ENCODE measurements around the gene GPC6. TPM values are rescaled to one million over a fixed set of nuclear protein-coding genes. Genes with fewer than 3 reads are reported as not detected.

GPC6 gene
- polyA plus RNA-seq, 4 donors, result 0.22 to 45.0 (median 1.4) TPM

GRCh38 chr13:93413972-93414717 lies 187.5 kb downstream of the GPC6 start:
- no peak overlapping the region for H3K27ac ChIP-seq (ENCODE audit: low read depth in 1 of 3, low read length in 2 of 3)
- 67 to 72% (median 71%) methylated on average over 8 of the region's 8 CpGs for WGBS, 3 donors
- no peaks in the 10 kb centered on the region for H3K36me3 ChIP-seq (ENCODE audit: control insufficient read depth in 3 of 3, insufficient read depth in 2 of 3, low read depth in 1 of 3, low read length in 3 of 3)
- no peak for DNase-seq
- H3K4me3 ChIP-seq (ENCODE audit: low read depth in 1 of 3, low read length in 3 of 3), result no peak overlapping the region
- no peaks in the 10 kb centered on the region for H3K4me1 ChIP-seq (ENCODE audit: control insufficient read depth in 3 of 3, insufficient read depth in 2 of 3, low read depth in 1 of 3, low read length in 2 of 3)
- H3K9me3 ChIP-seq (ENCODE audit: control insufficient read depth in 2 of 2, insufficient read depth in 1 of 2, low read depth in 1 of 2, low read length in 1 of 2), result no peaks in the 10 kb centered on the region
- H3K27me3 ChIP-seq (ENCODE audit: control insufficient read depth in 3 of 3, insufficient read depth in 3 of 3, low read length in 3 of 3), result no peaks in the 10 kb centered on the region
- no peak for FAIRE-seq

- no peak overlapping the region for H3K4me3 ChIP-seq (ENCODE audit: low read depth in 1 of 3, low read length in 3 of 3)
- no peaks in the 10 kb centered on the region for H3K9me3 ChIP-seq (ENCODE audit: control insufficient read depth in 2 of 2, insufficient read depth in 1 of 2, low read depth in 1 of 2, low read length in 1 of 2)
- no peaks in the 10 kb centered on the region for H3K27me3 ChIP-seq (ENCODE audit: control insufficient read depth in 3 of 3, insufficient read depth in 3 of 3, low read length in 3 of 3)
- no peak for FAIRE-seq
- 72 to 86% (median 76%) methylated on average over 1 of the region's 1 CpG for WGBS, 3 donors
- no peaks in the 10 kb centered on the region for H3K4me1 ChIP-seq (ENCODE audit: control insufficient read depth in 3 of 3, insufficient read depth in 2 of 3, low read depth in 1 of 3, low read length in 2 of 3)
- DNase-seq, result no peak
- H3K36me3 ChIP-seq (ENCODE audit: control insufficient read depth in 3 of 3, insufficient read depth in 2 of 3, low read depth in 1 of 3, low read length in 3 of 3), result no peaks in the 10 kb centered on the region
- H3K27ac ChIP-seq (ENCODE audit: low read depth in 1 of 3, low read length in 2 of 3), result no peak overlapping the region
Observed at GRCh38 chr13:93416736-93417355, 190.2 kb downstream of the GPC6 start.

- WGBS, 3 donors, result 79 to 96% (median 94%) methylated on average over 8 of the region's 8 CpGs
Observed at GRCh38 chr13:93418398-93418797, 191.8 kb downstream of the GPC6 start.

GRCh38 chr13:93420206-93420605 lies 193.6 kb downstream of the GPC6 start:
- Histone ChIP-seq H3K9me3 (ENCODE audit: control insufficient read depth in 2 of 2, insufficient read depth in 1 of 2, low read depth in 1 of 2, low read length in 1 of 2) (no peaks in the 10 kb centered on the region), H3K27me3 (ENCODE audit: control insufficient read depth in 3 of 3, insufficient read depth in 3 of 3, low read length in 3 of 3) (no peaks in the 10 kb centered on the region), H3K4me1 (ENCODE audit: control insufficient read depth in 3 of 3, insufficient read depth in 2 of 3, low read depth in 1 of 3, low read length in 2 of 3) (no peaks in the 10 kb centered on the region), H3K27ac (ENCODE audit: low read depth in 1 of 3, low read length in 2 of 3) (no peak overlapping the region), H3K4me3 (ENCODE audit: low read depth in 1 of 3, low read length in 3 of 3) (no peak overlapping the region), H3K36me3 (ENCODE audit: control insufficient read depth in 3 of 3, insufficient read depth in 2 of 3, low read depth in 1 of 3, low read length in 3 of 3) (no peaks in the 10 kb centered on the region)
- no peak for FAIRE-seq
- 61 to 80% (median 68%) methylated on average over 1 of the region's 1 CpG for WGBS, 3 donors
- no peak for DNase-seq

More at GRCh38 chr13:93418398-93418797, 191.8 kb downstream of the GPC6 start:
- DNase-seq, result no peak
- Histone ChIP-seq H3K27ac (ENCODE audit: low read depth in 1 of 3, low read length in 2 of 3) (no peak overlapping the region), H3K4me3 (ENCODE audit: low read depth in 1 of 3, low read length in 3 of 3) (no peak overlapping the region), H3K36me3 (ENCODE audit: control insufficient read depth in 3 of 3, insufficient read depth in 2 of 3, low read depth in 1 of 3, low read length in 3 of 3) (no peaks in the 10 kb centered on the region), H3K9me3 (ENCODE audit: control insufficient read depth in 2 of 2, insufficient read depth in 1 of 2, low read depth in 1 of 2, low read length in 1 of 2) (no peaks in the 10 kb centered on the region), H3K4me1 (ENCODE audit: control insufficient read depth in 3 of 3, insufficient read depth in 2 of 3, low read depth in 1 of 3, low read length in 2 of 3) (no peaks in the 10 kb centered on the region), H3K27me3 (ENCODE audit: control insufficient read depth in 3 of 3, insufficient read depth in 3 of 3, low read length in 3 of 3) (no peaks in the 10 kb centered on the region)
- FAIRE-seq, result no peak

- Histone ChIP-seq H3K27me3 (ENCODE audit: control insufficient read depth in 3 of 3, insufficient read depth in 3 of 3, low read length in 3 of 3) (no peaks in the 10 kb centered on the region), H3K4me1 (ENCODE audit: control insufficient read depth in 3 of 3, insufficient read depth in 2 of 3, low read depth in 1 of 3, low read length in 2 of 3) (no peaks in the 10 kb centered on the region), H3K27ac (ENCODE audit: low read depth in 1 of 3, low read length in 2 of 3) (no peak overlapping the region), H3K4me3 (ENCODE audit: low read depth in 1 of 3, low read length in 3 of 3) (no peak overlapping the region), H3K36me3 (ENCODE audit: control insufficient read depth in 3 of 3, insufficient read depth in 2 of 3, low read depth in 1 of 3, low read length in 3 of 3) (no peaks in the 10 kb centered on the region), H3K9me3 (ENCODE audit: control insufficient read depth in 2 of 2, insufficient read depth in 1 of 2, low read depth in 1 of 2, low read length in 1 of 2) (no peaks in the 10 kb centered on the region)
- DNase-seq, result no peak
- no peak for FAIRE-seq
- WGBS, 3 donors, result 83 to 86% (median 83%) methylated on average over 6 of the region's 6 CpGs
Observed at GRCh38 chr13:93420887-93421286, 194.3 kb downstream of the GPC6 start.

GRCh38 chr13:93422980-93423543 lies 196.5 kb downstream of the GPC6 start:
- no peaks in the 10 kb centered on the region for H3K9me3 ChIP-seq (ENCODE audit: control insufficient read depth in 2 of 2, insufficient read depth in 1 of 2, low read depth in 1 of 2, low read length in 1 of 2)
- no peak for FAIRE-seq
- WGBS, 3 donors, result 76 to 88% (median 78%) methylated on average over 2 of the region's 2 CpGs

GRCh38 chr13:93425411-93425810 lies 198.8 kb downstream of the GPC6 start:
- H3K4me3 ChIP-seq (ENCODE audit: low read depth in 1 of 3, low read length in 3 of 3), result no peak overlapping the region
- WGBS, 3 donors, result 73 to 90% (median 84%) methylated on average over 3 of the region's 3 CpGs
- H3K27ac ChIP-seq (ENCODE audit: low read depth in 1 of 3, low read length in 2 of 3), result no peak overlapping the region
- no peaks in the 10 kb centered on the region for H3K4me1 ChIP-seq (ENCODE audit: control insufficient read depth in 3 of 3, insufficient read depth in 2 of 3, low read depth in 1 of 3, low read length in 2 of 3)
- FAIRE-seq (no peak), DNase-seq (no peak)
- no peaks in the 10 kb centered on the region for H3K9me3 ChIP-seq (ENCODE audit: control insufficient read depth in 2 of 2, insufficient read depth in 1 of 2, low read depth in 1 of 2, low read length in 1 of 2)
- H3K27me3 ChIP-seq (ENCODE audit: control insufficient read depth in 3 of 3, insufficient read depth in 3 of 3, low read length in 3 of 3), result no peaks in the 10 kb centered on the region
- H3K36me3 ChIP-seq (ENCODE audit: control insufficient read depth in 3 of 3, insufficient read depth in 2 of 3, low read depth in 1 of 3, low read length in 3 of 3), result no peaks in the 10 kb centered on the region

More at GRCh38 chr13:93422980-93423543, 196.5 kb downstream of the GPC6 start:
- H3K4me1 ChIP-seq (ENCODE audit: control insufficient read depth in 3 of 3, insufficient read depth in 2 of 3, low read depth in 1 of 3, low read length in 2 of 3), result no peaks in the 10 kb centered on the region
- no peak overlapping the region for H3K27ac ChIP-seq (ENCODE audit: low read depth in 1 of 3, low read length in 2 of 3)
- no peak overlapping the region for H3K4me3 ChIP-seq (ENCODE audit: low read depth in 1 of 3, low read length in 3 of 3)
- no peak for DNase-seq
- H3K36me3 ChIP-seq (ENCODE audit: control insufficient read depth in 3 of 3, insufficient read depth in 2 of 3, low read depth in 1 of 3, low read length in 3 of 3), result no peaks in the 10 kb centered on the region
- H3K27me3 ChIP-seq (ENCODE audit: control insufficient read depth in 3 of 3, insufficient read depth in 3 of 3, low read length in 3 of 3), result no peaks in the 10 kb centered on the region

- Histone ChIP-seq H3K4me1 (ENCODE audit: control insufficient read depth in 3 of 3, insufficient read depth in 2 of 3, low read depth in 1 of 3, low read length in 2 of 3) (no peaks in the 10 kb centered on the region), H3K27me3 (ENCODE audit: control insufficient read depth in 3 of 3, insufficient read depth in 3 of 3, low read length in 3 of 3) (no peaks in the 10 kb centered on the region), H3K4me3 (ENCODE audit: low read depth in 1 of 3, low read length in 3 of 3) (no peak overlapping the region), H3K36me3 (ENCODE audit: control insufficient read depth in 3 of 3, insufficient read depth in 2 of 3, low read depth in 1 of 3, low read length in 3 of 3) (no peaks in the 10 kb centered on the region), H3K9me3 (ENCODE audit: control insufficient read depth in 2 of 2, insufficient read depth in 1 of 2, low read depth in 1 of 2, low read length in 1 of 2) (no peaks in the 10 kb centered on the region), H3K27ac (ENCODE audit: low read depth in 1 of 3, low read length in 2 of 3) (no peak overlapping the region)
- FAIRE-seq (no peak), DNase-seq (no peak)
- WGBS, 3 donors, result 62 to 75% (median 64%) methylated on average over 2 of the region's 2 CpGs
Observed at GRCh38 chr13:93430381-93430780, 203.8 kb downstream of the GPC6 start.

Measured in small intestine (tissue), 7 donors.